ENCODE results near the gene CCAR1.
"Not testable (repeated sequence)": the region's sequence is repeated elsewhere in the genome, so short reads cannot be mapped to it uniquely, and the experiment has no call there.

CCAR1 gene

GRCh38 chr10:68827592-68827959, 106.5 kb downstream of the CCAR1 start:
- in situ Hi-C loops (cut with MboI; ENCODE audit: low sequenced_read_pairs): not testable (repeated sequence)

GRCh38 chr10:68828083-68828601, 107.1 kb downstream of the CCAR1 start:
- in situ Hi-C loops (cut with MboI; ENCODE audit: low sequenced_read_pairs): not testable (repeated sequence)

- in situ Hi-C loops (cut with MboI; ENCODE audit: low sequenced_read_pairs): no loop called here
These were observed 107.8 kb downstream of the CCAR1 start for GRCh38 chr10:68828833-68829232.

- in situ Hi-C loops (cut with MboI; ENCODE audit: low sequenced_read_pairs): no loop called here
These were observed 108.5 kb downstream of the CCAR1 start for GRCh38 chr10:68829521-68829920.

- in situ Hi-C loops (cut with MboI; ENCODE audit: low sequenced_read_pairs): no loop called here
These were observed 108.9 kb downstream of the CCAR1 start for GRCh38 chr10:68829952-68830351.

- in situ Hi-C loops (cut with MboI; ENCODE audit: low sequenced_read_pairs): no loop called here
These were observed 111.0 kb downstream of the CCAR1 start for GRCh38 chr10:68831961-68832455.

- in situ Hi-C loops (cut with MboI; ENCODE audit: low sequenced_read_pairs): no loop called here
These were observed 111.6 kb downstream of the CCAR1 start for GRCh38 chr10:68832601-68833000.

- in situ Hi-C loops (cut with MboI; ENCODE audit: low sequenced_read_pairs): no loop called here
These were observed 116.7 kb downstream of the CCAR1 start for GRCh38 chr10:68837626-68838322.

- in situ Hi-C loops (cut with MboI; ENCODE audit: low sequenced_read_pairs): not testable (repeated sequence)
These were observed 119.6 kb downstream of the CCAR1 start for GRCh38 chr10:68840650-68841049.
